Stimulated activated CD4-positive, alpha-beta T cell treated with anti-CD3 and anti-CD28 coated beads, Interleukin-4, amount 100 ng/mL, for 48 hours (primary cell): Measurements from ENCODE around the gene USB1.

Experiments used
- DNase-seq, 2 donors: peaks; one replicate each; pipeline ENCODE4 v3.0.0-alpha.2; 2020; ENCODE audit warnings: low read depth in 2 of 2

Gene USB1

GRCh38 chr16:58048494-58049231 is 47.5 kb downstream of the USB1 start:
- DNase-seq, result no peak

GRCh38 chr16:58049232-58050185 is 48.3 kb downstream of the USB1 start:
- no peak for DNase-seq

GRCh38 chr16:58051296-58051695 is 50.1 kb downstream of the USB1 start:
- DNase-seq, result no peak

- no peak for DNase-seq
These were observed 50.8 kb downstream of the USB1 start for GRCh38 chr16:58051821-58052603.

GRCh38 chr16:58053682-58054005 is 52.4 kb downstream of the USB1 start:
- no peak for DNase-seq

- DNase-seq, result no peak
These were observed 53.1 kb downstream of the USB1 start for GRCh38 chr16:58054289-58054688.

GRCh38 chr16:58056580-58056979 is 55.4 kb downstream of the USB1 start:
- DNase-seq, result no peak

GRCh38 chr16:58057121-58057520 is 55.9 kb downstream of the USB1 start:
- DNase-seq, result no peak

GRCh38 chr16:58057784-58058183 is 56.6 kb downstream of the USB1 start:
- DNase-seq, result no peak

- DNase-seq, result no peak
These were observed 61.6 kb downstream of the USB1 start for GRCh38 chr16:58062821-58063220.

- DNase-seq, result no peak
These were observed 62.3 kb downstream of the USB1 start for GRCh38 chr16:58063377-58064076.

GRCh38 chr16:58070585-58070984 is 69.4 kb downstream of the USB1 start:
- no peak for DNase-seq
